A673 (cell line): ENCODE data around the gene PTPMT1. TPM values are rescaled to one million over a fixed set of nuclear protein-coding genes. Genes with fewer than 3 reads are reported as not detected.

Experiments used
- BruUV-seq: library from RNA; stranded (reverse); fragments of 400-500 nt; replicated peaks from 2 replicates; lab custom pipeline; 2021; lab: Mats Ljungman, UMichigan
- CTCF ChIA-PET: fragments of 300-600 bp; sonication (Branson Sonifier 250); formaldehyde crosslinking; loops from one replicate; lab custom pipeline; 2022; ENCODE audit warnings: antibody characterized with exemption; lab: Charles Lee
- POLR2A ChIA-PET: fragments of 300-600 bp; sonication (Branson Sonifier 250); formaldehyde crosslinking; loops from one replicate; lab custom pipeline; 2022; ENCODE audit warnings: antibody characterized with exemption; ENCODE audit not compliant: low non-redundant PET; lab: Charles Lee
- DNase-seq: peaks from one replicate; pipeline ENCODE4 v3.0.0-alpha.2; 2015; ENCODE audit warnings: low spot score
- H3K27ac ChIP-seq: fragments of 200-600 bp; sonication (generic); 2 replicates; pipeline ENCODE4 v1.5.1; 2016; ENCODE audit warnings: mixed run types, low read depth, mild to moderate bottlenecking, mixed read lengths, antibody characterized with exemption, low read length; ENCODE audit not compliant: poor library complexity, severe bottlenecking
- H3K27me3 ChIP-seq: fragments of 200-600 bp; sonication (generic); replicated peaks from 2 replicates; pipeline ENCODE4 v1.6.1; 2017; ENCODE audit warnings: mixed run types, low read depth, mild to moderate bottlenecking, mixed read lengths, antibody characterized with exemption, low read length; ENCODE audit not compliant: insufficient read depth, poor library complexity
- H3K36me3 ChIP-seq: fragments of 200-600 bp; sonication (generic); 2 replicates; pipeline ENCODE4 v1.6.1; 2016; ENCODE audit warnings: mixed run types, mild to moderate bottlenecking, mixed read lengths, antibody characterized with exemption, low read length; ENCODE audit not compliant: insufficient read depth, poor library complexity, severe bottlenecking
- H3K4me1 ChIP-seq: fragments of 200-600 bp; sonication (generic); 2 replicates; pipeline ENCODE4 v1.6.1; 2017; ENCODE audit warnings: mixed run types, mild to moderate bottlenecking, mixed read lengths, antibody characterized with exemption, low read length; ENCODE audit not compliant: insufficient read depth, poor library complexity, severe bottlenecking
- H3K4me3 ChIP-seq: fragments of 200-600 bp; sonication (generic); 2 replicates; pipeline ENCODE4 v1.5.1; 2016; ENCODE audit warnings: low read depth, mixed run types, mild to moderate bottlenecking, mixed read lengths, low read length; ENCODE audit not compliant: poor library complexity, severe bottlenecking
- H3K9me3 ChIP-seq: fragments of 200-600 bp; sonication (generic); 2 replicates; pipeline ENCODE4 v1.6.1; 2016; ENCODE audit warnings: mixed run types, low read depth, mild to moderate bottlenecking, mixed read lengths, antibody characterized with exemption, low read length; ENCODE audit not compliant: poor library complexity, severe bottlenecking
- EZH2 ChIP-seq: fragments of 200-600 bp; sonication (generic); IDR thresholded peaks from 2 replicates; pipeline ENCODE4 v1.6.1; 2017; ENCODE audit warnings: borderline replicate concordance, low read depth, mild to moderate bottlenecking, mixed read lengths, antibody characterized with exemption, low read length; ENCODE audit not compliant: poor library complexity, severe bottlenecking
- intact Hi-C: fragments of 100-400 bp; cut with micrococcal nuclease; formaldehyde crosslinking; loops from one replicate; pipeline ENCODE4 v1.10.0; 2022; ENCODE audit not compliant: unreplicated experiment
- total RNA-seq: library from RNA; stranded (reverse); gene quantifications from 2 replicates; pipeline ENCODE4 v1.2.3, GENCODE V29; 2021
- TF ChIP-seq, protein P1 (sequence below): fragments of 300-800, 200-600 bp; sonication (generic); conservative IDR thresholded peaks from 2 replicates; pipeline ENCODE4 v1.5.1; 2017; ENCODE audit warnings: low read depth, mild to moderate bottlenecking, antibody characterized with exemption, low read length, moderate library complexity, mixed read lengths

Gene PTPMT1
- total RNA-seq, 1 experiment from 2014 or later: 68.1 TPM

DNA sequence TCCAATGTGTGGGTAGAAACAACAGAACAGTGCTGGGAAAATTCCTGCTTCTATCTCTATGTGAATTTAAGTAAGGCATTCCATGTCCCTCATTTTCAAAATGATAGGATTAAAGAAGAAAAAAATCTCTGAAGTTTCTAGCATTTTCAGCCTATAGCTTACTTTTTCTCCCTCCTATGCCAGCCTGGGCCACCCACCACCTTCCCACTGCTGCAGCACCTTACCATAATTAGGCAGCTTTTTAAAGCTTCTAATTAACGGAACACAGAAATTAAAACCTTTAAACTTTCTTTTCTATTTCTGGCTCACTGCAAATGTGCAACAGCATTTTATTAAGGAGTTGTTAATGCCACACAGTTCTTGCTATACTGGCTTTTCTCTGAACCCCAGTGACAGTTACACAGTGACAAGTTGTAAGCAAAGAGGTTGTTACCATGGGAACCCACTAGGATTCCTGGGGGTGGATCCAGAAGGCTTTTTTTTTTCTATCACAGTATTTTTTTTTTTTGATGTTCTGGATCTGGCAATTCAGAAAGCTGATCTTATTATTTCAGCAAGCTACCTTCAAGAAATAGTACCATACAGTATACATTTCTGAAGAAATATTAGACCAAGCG is 32.7 kb upstream of the PTPMT1 start:
- CTCF ChIA-PET: interaction anchor here (0.6 to 0.7 kb wide), 2 partner anchors 19 to 78 kb away, joined by 3 read pairs; no protein-coding TSS in a partner anchor
- POLR2A ChIA-PET: no interaction called here
- intact Hi-C loops: no loop called here
- Histone ChIP-seq H3K4me3 (no peak overlapping the region), H3K27me3 (no peaks in the 10 kb centered on the region), H3K9me3 (no peaks in the 10 kb centered on the region), H3K36me3 (no peaks in the 10 kb centered on the region), H3K27ac (no peak overlapping the region), H3K4me1 (peaks cover 47% of the 10 kb centered on the region)
- BruUV-seq: no TSS peak
- TF ChIP-seq, protein P1, sequence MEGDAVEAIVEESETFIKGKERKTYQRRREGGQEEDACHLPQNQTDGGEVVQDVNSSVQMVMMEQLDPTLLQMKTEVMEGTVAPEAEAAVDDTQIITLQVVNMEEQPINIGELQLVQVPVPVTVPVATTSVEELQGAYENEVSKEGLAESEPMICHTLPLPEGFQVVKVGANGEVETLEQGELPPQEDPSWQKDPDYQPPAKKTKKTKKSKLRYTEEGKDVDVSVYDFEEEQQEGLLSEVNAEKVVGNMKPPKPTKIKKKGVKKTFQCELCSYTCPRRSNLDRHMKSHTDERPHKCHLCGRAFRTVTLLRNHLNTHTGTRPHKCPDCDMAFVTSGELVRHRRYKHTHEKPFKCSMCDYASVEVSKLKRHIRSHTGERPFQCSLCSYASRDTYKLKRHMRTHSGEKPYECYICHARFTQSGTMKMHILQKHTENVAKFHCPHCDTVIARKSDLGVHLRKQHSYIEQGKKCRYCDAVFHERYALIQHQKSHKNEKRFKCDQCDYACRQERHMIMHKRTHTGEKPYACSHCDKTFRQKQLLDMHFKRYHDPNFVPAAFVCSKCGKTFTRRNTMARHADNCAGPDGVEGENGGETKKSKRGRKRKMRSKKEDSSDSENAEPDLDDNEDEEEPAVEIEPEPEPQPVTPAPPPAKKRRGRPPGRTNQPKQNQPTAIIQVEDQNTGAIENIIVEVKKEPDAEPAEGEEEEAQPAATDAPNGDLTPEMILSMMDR: no peak
- TF ChIP-seq EZH2: no peak
- peak; percentile 69 for DNase-seq

DNA sequence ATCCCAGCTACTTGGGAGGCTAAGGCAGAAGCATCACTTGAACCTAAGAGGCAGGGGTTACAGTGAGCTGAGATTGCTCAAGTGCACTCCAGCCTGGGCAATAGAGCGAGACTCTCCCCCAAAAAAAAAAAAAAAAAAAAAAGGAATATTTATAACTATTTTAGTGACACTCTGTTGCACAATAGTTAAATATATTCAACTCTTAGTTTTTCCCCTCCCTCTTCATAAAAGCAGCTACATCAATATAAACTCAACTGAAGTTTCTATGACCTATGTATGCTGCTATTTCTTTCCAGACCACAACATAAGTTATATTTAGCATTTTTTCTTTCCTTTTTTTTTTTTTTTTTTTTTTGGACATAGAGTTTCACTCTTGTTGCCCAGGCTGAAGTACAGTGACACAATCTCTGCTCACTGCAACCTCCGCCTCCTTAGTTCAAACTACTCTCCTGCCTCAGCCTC is 31.7 kb upstream of the PTPMT1 start:
- Histone ChIP-seq H3K27me3 (no peaks in the 10 kb centered on the region), H3K9me3 (no peaks in the 10 kb centered on the region), H3K36me3 (no peaks in the 10 kb centered on the region), H3K4me3 (no peak overlapping the region), H3K27ac (peak overlapping the region; percentile 8), H3K4me1 (peaks cover 55% of the 10 kb centered on the region)
- intact Hi-C loops: no loop called here
- DNase-seq: no peak
- TF ChIP-seq, protein P1: no peak
- no peak for TF ChIP-seq EZH2
- ChIA-PET CTCF (interaction anchor here (0.6 kb wide), 1 partner anchor 13 kb away, joined by 10 read pairs; no protein-coding TSS in a partner anchor), POLR2A (no interaction called here)
- BruUV-seq: no TSS peak

DNA sequence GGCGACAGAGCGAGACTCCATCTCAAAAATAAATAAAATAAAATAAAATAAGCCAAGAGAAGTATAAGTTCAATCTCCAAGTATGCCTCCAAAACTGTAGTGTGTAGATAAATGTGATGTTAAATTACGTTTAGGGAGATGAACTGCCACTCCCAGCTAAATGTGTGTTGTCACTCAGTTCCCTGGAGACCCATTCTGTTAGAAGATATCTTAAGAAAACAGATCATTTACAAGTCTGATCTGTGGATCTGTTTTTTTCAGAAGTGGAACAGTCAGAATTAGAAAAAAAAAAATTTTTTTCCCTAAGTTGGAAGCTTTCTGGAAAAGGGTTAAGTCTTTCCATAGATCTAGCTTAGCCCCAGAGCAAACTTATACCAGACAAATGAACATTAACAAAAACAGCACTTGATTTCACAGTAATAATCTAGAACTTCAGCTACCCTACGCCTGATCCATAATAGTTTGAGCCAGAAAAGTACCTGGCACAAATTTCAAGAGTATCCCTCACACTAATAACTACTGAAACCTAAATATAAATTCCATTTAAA is 30.6 kb upstream of the PTPMT1 start:
- no TSS peak for BruUV-seq
- POLR2A ChIA-PET: no interaction called here
- Histone ChIP-seq H3K36me3 (no peaks in the 10 kb centered on the region), H3K4me1 (peaks cover 65% of the 10 kb centered on the region), H3K27ac (no peak overlapping the region), H3K9me3 (no peaks in the 10 kb centered on the region), H3K27me3 (no peaks in the 10 kb centered on the region), H3K4me3 (no peak overlapping the region)
- CTCF ChIA-PET: interaction anchor here (0.8 kb wide), 1 partner anchor 19 kb away, joined by 3 read pairs; no protein-coding TSS in a partner anchor
- intact Hi-C loops: no loop called here
- peak; percentile 68 for DNase-seq
- no peak for TF ChIP-seq EZH2
- TF ChIP-seq, protein P1: no peak
